ENCODE results near the gene RDH14.
A peak's percentile ranks its signal among the peaks of the same experiment; 100 is the strongest.

RDH14 gene

DNA sequence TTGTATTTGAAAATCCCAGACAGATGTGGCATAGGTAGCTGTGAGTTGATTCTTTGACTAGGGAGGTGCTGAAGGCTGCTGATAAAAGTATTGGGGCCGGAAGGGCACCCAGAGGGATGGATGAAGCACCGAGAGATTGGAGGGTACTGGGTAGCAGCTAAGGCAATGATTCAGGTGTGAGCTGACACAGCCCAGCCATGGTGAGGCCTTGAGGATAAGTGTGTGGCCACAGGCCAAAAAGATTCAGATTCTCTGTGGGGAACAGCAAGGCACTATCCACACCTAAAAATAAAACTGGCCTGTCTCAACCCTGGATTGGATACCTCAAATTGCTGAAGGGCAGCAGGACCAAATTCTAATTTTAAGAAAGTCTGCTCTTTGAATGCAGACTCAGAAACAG, 35.2 kb downstream of the RDH14 start:
- no peak for DNase-seq (ENCODE audit: low read depth in 3 of 3, low spot score in 1 of 3)

DNA sequence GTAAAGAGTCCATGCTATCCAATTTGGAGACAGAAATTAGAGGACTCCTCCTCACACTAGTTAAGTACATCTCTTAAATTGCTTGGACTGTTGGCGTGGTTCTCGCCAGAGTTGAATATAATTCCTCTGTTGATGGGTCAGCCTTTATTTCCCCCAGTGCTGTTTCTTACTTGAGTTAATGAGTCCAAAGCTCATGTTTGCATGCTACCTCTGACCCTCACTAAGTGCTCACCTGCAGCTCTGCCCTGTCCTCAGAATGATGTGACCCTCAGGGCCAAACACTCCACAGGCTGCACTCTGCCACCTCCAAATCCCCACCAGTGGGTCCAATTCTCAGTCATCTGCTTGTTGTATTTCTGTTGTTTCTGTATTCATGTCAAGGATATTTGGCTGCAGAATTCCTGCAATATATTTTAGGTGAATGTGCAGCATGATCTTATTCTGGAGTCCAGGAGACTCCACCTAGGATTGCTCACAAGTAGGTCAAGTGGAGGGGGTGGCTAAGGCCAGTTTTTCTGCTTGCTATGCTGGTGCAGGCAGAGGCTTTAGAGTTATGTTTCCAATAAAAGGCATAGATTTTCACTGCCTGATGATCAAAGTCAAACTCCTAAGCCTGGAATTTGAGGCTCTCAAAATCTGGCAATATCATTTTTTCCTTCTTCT, 37.8 kb downstream of the RDH14 start:
- no peak for DNase-seq (ENCODE audit: low read depth in 3 of 3, low spot score in 1 of 3)

DNA sequence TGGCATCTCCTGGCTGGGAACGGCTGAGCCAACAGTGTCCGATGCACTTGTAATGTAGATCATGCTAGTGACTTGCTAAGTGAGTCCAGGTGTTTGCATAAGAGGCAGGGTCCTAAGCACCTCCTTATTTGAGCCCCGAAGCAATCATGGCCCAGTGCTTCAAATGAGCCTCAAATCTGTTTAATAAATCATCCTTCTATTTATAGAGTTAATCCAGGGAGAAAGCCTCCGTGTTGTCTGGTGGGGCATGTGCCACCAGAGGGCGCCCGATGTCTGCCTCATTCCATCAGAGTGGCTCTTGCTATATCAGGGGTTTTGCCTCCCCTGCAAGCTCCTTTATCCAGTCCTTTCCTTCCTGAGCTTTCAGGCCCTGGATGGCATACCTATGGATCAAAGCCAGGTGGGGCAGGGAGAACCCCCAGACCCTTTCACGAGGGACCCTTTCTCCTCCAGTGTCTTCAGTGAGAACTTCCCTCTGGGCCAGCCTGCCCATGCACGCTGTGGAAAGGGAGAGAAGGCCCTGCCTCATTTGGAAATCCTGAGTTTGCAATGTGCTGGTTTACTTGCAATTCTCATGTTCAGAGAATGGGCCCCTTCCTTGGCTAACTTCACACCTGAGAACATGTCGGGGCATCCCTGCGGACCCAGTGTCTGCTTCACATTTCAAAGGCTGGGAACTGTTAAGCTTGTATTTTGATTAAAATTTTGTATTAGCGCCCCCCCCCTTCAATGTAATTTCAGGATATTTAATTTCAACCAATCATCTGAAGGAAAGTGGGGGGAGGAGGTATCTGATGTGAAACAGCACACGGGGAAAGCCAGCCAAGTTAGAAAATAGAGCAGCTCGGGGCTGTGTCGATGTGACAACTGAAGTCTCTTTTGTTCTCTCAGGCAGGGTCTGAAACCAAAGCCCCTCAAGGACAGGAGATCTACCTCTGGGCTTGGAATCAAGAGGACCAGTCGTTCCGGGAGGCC, 39.7 kb downstream of the RDH14 start:
- DNase-seq (ENCODE audit: low read depth in 3 of 3, low spot score in 1 of 3), result peak; percentile 8 to 70 (median 44)

- no peak for DNase-seq (ENCODE audit: low read depth in 3 of 3, low spot score in 1 of 3)
These were observed 40.5 kb downstream of the RDH14 start for GRCh38 chr2:18519914-18520450.

DNA sequence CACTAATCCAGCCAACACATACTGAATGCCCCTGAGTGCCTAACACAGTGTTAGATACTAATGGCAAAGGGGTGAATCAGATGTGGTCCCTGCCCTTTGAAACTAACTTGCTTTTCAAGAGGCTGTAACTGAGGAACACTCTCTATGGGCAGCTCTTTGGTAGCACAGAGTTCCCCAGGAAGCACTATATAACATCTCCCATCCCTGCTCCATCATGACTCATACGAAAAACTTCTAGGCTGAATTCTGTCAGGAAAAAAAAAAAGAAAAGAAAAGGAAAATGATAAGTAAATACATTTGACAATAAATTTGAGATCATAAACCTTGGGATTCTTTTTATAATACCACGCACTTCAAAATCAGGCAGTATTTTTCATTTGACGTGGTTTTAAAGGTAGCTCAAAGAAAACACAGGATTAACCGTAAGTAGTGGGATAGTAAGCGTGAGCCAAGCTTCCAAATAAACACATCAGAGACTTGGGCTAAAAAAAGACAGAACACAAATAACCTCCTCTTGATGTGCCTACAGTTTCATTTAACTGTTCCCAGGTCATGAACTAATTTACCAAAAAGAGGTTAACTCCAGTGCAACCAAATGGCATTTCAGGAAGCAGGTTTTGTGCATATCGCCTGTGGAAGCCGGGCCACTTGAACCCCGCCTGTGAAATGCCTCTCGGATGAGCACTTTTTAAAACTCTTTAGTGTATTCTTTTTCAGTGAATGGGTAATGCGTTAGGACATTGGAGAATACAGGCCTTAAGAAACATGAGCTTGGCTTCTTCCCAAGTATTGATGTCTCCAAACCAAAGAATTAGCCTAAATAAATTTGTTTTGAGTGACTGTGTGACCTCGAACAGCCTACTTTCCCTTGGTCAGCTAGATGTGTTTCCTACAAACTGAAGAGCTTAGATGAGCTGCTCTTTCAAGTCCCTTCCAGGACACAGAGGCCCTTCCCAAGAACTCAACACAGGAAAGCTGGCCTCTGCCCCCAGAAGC, 42.0 kb downstream of the RDH14 start:
- no peak for DNase-seq (ENCODE audit: low read depth in 3 of 3, low spot score in 1 of 3)

DNA sequence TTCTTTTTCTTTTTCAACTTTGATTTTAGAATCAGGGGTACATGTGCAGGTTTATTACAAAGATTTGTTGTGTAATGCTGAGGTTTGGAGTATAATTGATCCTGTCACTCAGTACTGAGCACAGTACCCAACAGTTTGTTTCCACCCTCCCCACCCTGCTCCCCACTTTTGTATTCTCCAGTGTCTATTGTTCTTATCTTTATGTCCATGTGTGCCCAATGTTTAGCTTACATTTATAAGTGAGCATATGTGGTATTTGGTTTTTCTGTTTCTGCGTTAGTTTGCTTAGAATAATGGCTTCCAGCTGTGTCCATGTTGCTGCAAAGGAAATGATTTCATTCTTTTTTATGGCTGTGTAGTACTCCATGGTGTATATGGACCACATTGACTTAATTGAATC, 43.1 kb downstream of the RDH14 start:
- no peak for DNase-seq (ENCODE audit: low read depth in 3 of 3, low spot score in 1 of 3)

DNA sequence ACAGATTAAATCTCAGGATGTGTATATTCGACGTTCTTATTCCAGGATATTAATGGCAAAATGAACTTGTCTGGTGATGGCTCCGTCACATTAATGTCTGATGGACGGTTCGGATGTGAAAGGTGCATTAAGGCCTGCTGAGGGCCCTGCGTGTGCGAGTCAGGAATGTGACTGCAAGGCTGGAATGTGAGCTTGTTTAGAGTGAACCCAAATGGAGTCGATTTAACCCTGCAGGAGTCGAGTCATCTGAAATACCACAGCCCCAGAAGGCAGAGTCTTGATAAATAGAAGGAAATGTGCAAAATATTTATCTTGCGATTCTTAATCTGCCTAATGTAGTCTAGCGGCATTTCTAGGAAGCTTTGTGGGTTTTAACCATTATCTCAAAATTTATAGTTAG, 44.3 kb downstream of the RDH14 start:
- DNase-seq (ENCODE audit: low read depth in 3 of 3, low spot score in 1 of 3), result no peak

- DNase-seq (ENCODE audit: low read depth in 3 of 3, low spot score in 1 of 3), result no peak
These were observed 45.7 kb downstream of the RDH14 start for GRCh38 chr2:18514526-18515461.

DNA sequence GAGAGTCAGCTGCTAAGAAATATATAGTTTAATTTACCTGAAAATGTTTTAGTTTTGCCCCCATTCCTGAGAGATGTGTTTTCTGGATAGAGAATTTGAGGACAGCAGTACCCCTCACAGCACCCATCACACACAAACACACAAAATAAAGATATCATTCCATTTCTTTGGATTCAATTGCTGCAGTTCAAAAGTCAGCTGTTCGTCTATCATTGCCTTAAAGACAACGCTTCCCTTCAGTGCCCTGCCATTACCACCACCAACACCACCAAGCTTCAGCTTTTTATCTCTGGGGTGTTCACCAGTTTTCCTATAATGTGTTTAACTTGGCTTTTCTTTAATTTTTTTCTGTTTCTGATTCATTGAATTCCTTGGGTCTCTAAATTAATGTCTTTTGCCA, 49.7 kb downstream of the RDH14 start:
- DNase-seq (ENCODE audit: low read depth in 3 of 3, low spot score in 1 of 3), result no peak

DNA sequence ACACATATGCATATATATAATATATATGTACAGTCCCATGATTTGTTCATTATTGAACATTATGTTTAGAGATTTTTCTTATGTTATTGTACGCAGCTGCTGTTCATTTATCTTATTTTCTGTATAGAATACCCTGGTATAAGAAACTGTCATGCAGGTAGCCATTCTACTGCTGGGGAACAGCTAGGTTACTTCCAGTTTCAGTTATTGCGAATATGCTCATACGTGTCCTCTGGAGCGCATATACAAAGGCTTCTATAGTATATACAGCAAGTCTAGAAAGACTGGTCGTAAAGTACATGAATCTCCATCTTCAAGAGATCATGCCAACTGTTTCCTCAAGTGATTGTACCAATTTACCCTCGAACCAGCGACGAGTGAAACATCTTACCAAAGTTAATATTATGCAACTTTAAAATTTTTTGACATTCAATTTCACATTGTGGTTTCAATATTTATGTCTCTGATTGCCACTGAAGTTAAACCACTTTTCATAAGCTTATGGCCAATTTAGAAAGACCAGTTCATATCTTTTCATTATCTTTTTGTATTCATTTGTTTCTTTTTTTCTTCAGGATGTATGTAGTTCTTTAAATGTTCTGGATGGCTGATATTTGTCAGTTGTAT, 53.5 kb downstream of the RDH14 start:
- DNase-seq (ENCODE audit: low read depth in 3 of 3, low spot score in 1 of 3), result no peak

GRCh38 chr2:18505703-18506341, 54.6 kb downstream of the RDH14 start:
- no peak for DNase-seq (ENCODE audit: low read depth in 3 of 3, low spot score in 1 of 3)

All from stimulated activated CD4-positive, alpha-beta T cell treated with anti-CD3 and anti-CD28 coated beads, TNF-alpha, amount 100 ng/mL, for 1 hour (primary cell).